HG03025 (cell line): ENCODE data around the gene FAM53B.

Source experiments
- ATAC-seq: cut with Tn5 transposase; IDR thresholded peaks from one replicate; pipeline ENCODE4 v1.9.1; 2021; ENCODE audit warnings: mild to moderate bottlenecking, moderate library complexity; ENCODE audit not compliant: unreplicated experiment, low FRiP score

Gene FAM53B

DNA sequence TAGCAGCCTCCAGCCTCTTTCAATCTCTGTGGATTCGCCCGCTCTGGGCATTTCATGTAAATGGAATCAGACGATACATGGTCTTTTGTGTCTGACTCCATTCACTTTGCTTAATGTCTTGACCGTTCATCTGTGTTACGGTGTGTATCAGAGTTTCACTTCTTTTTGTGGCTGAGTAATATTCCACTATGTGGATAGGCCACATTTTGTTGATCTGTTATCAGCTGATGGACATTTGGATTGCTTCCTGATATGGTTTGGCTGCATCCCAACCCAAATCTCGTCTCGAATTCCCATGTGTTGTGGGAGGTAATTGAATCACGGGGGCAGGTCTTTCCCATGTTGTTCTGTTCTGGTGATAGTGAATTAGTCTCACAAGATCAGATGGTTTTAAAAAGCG lies 173.5 kb downstream of the FAM53B start:
- no peak for ATAC-seq

DNA sequence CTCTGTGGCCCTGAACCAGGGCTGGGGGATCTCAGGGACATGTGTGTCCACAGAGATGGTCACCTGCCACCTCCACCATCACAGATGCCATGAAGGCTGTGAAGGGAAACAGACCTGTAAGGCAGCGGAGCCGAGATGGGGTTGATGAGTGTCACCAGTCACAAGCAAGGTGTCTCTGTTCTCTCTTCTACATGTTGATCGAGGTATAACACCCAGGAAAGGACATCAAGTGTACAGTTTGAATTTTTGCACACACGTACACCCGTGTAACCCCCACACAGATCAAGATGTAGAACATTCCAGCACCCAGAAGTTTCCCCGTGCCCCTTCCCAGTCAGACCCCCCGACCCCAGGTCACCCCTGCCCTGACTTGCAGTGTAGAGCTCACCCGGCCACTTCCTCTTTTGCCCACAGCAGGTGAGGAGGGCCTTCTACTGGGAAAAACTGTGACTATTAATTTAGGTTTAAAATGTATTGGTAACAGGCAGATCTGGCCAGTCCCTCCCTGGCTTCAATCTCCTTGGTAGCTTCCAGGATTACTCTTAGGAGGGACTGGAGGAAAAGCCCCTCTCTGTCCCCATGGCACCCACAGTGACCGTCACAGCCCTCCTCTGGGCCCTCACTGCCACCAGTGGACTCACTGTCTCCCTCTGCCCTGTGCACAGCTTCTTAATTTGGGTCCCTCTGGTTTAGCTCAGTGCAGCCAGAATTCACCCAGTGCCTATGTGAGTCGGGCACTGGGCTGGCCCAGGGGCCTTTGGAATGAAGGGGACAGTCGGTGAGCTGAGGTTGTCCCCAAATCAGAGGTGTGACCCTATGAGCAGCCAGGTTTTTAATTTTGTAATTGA lies 174.3 kb downstream of the FAM53B start:
- ATAC-seq: no peak
